HG03571 (cell line): Measurements from ENCODE around the gene TRIM22.
"Not testable (repeated sequence)": the region's sequence is repeated elsewhere in the genome, so short reads cannot be mapped to it uniquely, and the experiment has no call there.

Experiments used
- ATAC-seq: cut with Tn5 transposase; IDR thresholded peaks from one replicate; pipeline ENCODE4 v1.9.1; 2021; ENCODE audit not compliant: unreplicated experiment

The TRIM22 gene, protein sequence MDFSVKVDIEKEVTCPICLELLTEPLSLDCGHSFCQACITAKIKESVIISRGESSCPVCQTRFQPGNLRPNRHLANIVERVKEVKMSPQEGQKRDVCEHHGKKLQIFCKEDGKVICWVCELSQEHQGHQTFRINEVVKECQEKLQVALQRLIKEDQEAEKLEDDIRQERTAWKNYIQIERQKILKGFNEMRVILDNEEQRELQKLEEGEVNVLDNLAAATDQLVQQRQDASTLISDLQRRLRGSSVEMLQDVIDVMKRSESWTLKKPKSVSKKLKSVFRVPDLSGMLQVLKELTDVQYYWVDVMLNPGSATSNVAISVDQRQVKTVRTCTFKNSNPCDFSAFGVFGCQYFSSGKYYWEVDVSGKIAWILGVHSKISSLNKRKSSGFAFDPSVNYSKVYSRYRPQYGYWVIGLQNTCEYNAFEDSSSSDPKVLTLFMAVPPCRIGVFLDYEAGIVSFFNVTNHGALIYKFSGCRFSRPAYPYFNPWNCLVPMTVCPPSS

DNA sequence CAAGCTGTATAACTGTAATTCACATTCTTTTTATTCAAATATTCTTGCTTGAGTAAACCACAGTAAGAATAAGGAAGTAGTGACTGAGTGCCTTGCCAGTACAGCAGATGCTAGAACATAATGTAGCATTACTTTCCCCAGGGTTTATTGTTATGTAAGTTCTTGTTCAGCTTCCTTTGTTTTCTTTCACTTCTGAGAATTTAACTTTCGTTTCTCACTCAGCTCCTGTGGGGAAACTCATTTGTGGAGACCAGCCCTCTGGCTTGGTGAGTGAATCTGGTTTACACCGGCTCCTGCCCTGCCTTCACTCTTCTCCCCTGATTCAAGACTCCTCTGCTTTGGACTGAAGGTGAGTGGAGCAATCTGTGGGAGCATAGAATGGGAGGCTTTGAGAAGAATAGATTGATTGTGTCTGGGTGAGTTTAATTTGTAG is at the start of gene TRIM22:
TSS of gene TRIM22 (plus strand) at position 240 of the 433 bp plus-strand sequence. CDS start 6,443 bp downstream, outside the sequence.
- peak; percentile 75 for ATAC-seq

DNA sequence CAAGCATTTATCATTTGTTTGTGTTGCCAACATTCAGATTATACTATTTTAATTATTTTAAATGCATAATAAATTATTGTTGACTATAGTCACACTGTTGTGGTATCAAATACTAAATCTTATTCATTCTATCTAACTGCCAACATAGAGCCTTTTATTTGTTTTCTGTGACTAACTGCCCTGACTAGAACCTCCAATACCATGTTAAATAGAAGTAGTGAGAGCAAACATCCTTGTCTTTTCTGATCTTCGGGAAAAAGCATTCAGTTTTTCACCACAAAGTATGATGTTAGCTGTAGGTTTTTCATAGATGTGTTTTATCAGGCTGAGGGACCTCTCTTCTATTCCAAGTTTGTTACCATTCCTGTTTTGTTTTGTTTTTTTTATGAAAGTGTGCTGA is 49.6 kb upstream of the TRIM22 start:
- no peak for ATAC-seq

DNA sequence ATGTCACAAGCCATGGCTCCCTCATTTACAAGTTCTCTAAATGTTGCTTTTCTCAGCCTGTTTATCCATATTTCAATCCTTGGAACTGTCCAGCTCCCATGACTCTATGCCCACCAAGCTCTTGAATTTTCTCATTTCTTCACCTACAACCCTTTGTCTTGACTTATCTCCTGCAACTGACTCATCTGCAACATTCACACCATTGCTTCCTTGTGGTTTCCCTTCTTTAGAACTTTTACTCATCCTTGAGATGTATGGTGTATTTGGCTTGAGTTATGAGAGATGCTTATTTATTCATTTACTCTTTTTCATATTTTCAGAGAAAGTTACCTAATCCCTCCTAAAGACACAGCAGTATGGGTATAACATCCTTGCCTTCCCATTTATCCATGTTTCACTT is 46.0 kb upstream of the TRIM22 start:
- no peak for ATAC-seq

DNA sequence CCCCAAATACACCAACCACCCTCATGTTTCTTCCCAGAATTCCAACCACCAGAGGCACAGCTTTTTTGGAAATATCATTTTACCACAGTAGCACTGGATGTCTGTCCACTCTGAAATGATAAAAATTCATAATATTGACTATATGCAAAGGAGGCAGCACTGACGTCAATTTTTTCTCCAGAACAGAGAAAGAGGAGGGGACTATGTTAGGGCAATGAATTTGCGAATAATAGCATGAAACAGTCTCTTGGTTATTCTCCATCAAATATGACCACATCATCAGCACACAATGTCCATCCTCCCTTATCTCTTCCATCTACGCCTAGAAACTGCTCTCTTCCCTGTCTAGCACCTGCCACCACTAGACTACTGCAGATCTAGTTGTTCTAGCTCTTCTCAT is 43.5 kb upstream of the TRIM22 start:
- ATAC-seq = no peak

DNA sequence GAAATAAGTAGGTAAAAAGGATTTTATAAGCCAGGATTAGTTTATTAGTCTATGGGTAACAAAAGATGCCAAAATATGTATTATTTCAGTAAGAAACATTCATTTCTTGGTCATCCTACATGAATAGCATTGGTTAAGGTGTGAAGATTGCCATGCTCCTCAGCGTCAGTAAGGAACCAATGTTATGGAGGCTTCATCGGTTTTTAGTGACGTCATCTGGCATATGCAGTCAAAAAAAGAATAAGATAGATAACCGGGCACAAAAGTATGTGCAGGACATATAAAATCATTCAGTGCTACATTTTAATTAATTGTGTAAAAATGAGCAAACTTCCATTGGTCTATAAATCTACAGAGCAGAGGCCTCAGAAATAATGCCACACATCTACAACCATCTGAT is 34.1 kb upstream of the TRIM22 start:
- no peak for ATAC-seq

DNA sequence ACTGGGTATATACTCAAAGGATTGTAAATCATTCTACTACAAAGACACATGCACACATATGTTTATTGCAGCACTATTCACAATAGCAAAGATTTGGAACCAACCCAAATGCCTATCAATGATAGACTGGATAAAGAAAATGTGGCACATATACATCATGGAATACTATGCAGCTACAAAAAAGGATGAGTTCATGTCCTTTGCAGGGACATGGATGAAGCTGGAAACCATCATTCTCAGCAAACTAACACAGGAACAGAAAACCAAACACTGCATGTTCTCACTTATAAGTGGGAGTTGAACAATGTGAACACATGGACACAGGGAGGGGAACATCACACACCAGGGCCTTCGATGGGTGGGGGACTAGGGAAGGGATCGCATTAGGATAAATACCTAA is 32.6 kb upstream of the TRIM22 start:
- ATAC-seq = not testable (repeated sequence)

DNA sequence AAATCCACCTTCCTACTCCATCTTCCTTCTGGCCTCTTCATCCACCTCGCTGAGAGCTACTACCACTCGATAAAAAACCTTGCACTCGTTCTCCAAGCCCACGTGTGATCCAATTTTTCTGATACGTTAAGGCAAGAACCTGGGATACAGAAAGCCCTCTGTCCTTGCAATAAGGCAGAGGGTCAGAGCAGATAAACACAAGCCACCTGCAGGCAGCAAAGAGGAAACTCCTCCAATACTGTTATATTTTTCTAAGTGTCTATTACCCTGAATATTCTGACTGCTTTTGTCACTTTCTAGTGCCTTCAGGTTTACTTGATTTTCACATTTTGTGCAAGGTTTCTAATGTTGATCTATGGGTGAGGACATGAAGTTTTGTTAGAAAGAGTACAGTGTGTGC is 31.3 kb upstream of the TRIM22 start:
- no peak for ATAC-seq

DNA sequence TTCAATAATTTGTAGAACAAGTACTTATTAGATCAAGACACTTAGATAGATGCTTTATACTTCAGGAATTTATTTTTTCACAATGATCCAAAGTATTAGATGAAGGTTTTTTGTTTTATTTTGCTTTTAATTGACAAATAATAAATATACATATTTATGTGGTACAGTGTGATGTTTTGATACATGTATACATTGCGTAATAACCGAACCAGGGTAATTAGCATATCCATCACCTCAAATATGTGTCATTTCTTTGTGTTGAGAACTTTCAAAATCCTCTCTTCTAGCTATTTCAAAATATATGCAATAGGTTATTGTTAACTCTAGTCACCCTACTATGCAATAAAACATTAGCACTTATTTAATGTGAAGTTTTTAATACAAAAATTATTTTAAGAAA is 26.1 kb upstream of the TRIM22 start:
- no peak for ATAC-seq

DNA sequence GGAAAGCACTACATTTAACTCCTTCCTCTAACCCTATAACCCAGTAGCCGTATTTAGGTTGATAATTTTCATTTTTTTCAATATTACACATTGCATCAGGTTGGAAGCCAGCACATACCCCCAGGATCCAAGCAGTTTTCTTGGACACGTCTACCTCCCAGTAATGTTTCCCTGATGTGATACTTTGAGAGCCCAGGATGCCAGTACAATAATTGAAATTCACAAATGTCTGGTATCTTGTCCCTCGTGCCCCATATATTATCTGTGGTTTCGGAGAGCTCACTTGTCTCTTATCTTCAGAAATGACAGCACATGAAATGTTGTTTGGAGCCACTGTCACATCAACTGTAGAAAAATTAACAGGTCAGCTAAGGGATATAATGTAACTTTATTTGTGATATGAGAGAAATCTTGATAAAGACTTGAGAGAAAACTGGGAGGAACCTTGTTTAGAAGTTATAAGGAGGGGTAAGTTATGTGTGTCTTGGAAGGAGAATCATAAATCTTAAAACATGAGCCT is 24.5 kb upstream of the TRIM22 start:
- ATAC-seq = no peak

DNA sequence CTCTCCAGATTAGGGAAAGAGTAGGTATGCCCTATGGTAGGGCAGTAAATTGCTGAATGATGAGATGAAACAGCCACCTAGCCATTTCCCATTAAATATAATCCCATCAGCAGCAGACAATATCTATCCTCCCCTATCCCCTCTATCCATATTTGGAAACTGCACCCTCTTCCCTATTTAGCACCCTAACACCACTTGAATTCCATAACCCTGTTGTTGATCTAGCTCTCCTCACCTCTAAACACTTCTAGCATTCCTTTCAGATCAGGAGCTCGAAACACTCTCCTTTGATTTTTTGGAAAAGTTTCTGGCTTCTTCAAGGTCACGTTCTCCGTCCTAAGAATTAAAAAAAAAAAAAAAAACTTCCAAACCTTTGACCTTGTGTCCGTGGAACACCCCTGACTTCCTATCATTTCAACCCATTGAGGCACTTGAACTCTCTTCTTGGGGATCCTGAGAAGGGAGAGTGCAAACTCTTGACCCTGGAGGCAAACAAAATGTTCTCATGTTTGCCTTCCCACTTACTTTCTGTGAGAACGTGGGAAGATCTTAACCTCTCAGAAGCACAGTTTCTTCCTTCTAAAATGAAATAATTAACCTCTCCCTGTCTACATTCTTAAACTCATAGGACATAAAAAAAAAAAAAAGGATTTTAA is 23.7 kb upstream of the TRIM22 start:
- ATAC-seq = no peak

DNA sequence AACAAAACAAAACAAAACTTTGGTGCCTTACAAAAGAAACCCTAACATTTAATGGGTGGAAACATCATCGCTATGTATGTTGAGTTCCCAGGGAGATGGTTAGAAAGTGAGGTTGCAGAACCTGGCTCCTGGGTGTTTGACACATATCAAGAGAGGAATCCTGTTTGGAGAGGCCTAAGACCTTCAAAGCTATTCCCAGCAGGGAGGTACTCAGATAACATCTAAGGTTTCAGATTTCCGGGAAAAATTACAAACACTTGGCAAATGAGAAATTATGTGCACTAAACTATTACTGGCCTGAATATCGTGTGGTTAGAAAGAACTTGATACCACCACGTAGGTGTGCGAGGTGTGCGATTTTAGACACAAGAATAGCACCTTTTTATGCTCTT is 23.2 kb upstream of the TRIM22 start:
- no peak for ATAC-seq

DNA sequence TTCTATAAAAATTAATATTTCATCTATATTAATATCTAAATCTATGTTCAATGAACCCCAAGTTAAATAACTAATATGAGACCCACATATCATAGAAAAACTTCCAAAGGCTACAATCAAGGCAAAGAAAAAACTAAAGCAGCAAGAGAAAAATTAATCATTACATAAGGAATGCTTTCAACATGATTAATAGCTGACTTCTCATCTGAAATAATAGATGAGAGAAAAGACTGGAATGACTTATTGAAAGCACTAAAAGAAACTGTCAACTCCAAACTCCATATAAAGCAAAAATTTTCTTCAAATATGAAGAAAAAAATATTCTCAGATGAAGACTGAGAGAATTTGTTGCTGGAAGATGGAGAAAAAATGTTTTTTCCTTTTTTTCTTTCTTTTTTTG is 17.8 kb upstream of the TRIM22 start:
- ATAC-seq = no peak

DNA sequence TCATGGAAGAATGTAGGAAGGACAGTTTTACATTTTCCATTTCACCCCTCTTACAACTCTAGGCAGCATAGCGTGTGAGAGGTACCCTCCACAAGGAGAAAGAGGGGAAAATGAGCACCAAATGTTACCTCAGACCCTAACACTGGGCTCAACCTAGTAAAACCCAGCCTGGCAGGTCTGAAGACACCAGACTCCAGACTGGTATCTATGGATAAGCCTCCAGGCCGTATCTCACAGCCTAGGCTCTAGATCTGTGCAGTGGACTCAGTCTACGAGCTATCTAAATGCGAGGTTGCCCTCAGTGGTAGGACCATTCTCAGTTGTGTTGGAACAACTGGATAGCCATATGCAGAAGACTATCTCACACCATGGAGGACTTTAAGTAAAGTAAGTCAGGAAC is 15.2 kb upstream of the TRIM22 start:
- ATAC-seq = no peak

DNA sequence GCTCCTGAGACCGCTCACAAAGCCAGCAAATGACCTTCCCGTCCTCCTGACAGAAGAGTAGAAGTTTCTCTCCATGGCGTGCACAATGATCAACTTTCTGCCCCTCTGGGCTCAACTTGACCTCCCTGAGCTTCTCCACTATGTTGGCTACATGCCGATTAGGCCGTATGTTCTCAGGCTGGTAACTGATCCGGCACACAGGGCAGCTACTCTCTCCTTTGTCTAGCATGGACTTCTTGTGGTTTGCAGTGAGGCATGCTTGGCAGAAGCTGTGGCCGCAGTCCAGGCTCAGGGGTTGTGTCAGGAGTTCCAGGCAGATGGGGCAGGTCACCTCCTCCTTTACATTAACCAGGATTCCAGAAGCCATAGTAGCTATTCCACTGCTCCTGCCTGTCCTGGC is 9.8 kb upstream of the TRIM22 start:
- no peak for ATAC-seq

DNA sequence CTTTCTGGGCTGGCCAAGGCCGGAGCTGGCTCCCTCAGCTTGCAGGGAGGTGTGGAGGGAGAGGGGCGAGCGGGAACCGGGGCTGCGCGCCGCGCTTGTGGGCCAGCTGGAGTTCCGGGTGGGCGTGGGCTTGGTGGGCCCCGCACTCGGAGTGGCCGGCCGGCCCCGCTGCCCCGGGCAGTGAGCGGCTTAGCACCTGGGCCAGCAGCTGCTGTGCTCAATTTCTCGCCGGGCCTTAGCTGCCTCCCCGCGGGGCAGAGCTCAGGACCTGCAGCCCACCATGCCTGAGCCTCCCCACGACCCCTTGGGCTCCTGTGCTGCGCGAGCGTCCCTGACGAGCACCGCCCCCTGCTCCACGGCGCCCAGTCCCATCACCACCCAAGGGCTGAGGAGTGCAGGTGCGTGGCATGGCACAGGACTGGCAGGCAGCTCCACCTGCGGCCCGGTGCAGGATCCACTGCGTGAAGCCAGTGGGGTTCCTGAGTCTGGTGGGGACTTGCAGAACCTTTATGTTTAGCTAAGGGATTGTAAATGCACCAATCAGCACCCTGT is 6.6 kb upstream of the TRIM22 start:
- ATAC-seq = not testable (repeated sequence)

DNA sequence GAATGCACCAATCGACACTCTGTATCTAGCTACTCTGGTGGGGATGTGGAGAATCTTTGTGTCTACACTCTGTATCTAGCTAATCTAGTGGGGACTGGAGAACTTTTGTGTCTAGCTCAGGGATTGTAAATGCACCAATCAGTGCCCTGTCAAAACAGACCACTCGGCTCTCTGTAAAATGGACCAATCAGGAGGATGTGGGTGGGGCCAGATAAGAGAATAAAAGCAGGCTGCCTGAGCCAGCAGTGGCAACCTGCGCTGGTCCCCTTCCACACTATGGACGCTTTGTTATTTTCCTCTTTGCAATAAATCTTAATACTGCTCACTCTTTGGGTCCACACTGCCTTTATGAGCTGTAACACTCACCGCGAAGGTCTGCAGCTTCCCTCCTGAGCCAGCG is 6.0 kb upstream of the TRIM22 start:
- not testable (repeated sequence) for ATAC-seq

DNA sequence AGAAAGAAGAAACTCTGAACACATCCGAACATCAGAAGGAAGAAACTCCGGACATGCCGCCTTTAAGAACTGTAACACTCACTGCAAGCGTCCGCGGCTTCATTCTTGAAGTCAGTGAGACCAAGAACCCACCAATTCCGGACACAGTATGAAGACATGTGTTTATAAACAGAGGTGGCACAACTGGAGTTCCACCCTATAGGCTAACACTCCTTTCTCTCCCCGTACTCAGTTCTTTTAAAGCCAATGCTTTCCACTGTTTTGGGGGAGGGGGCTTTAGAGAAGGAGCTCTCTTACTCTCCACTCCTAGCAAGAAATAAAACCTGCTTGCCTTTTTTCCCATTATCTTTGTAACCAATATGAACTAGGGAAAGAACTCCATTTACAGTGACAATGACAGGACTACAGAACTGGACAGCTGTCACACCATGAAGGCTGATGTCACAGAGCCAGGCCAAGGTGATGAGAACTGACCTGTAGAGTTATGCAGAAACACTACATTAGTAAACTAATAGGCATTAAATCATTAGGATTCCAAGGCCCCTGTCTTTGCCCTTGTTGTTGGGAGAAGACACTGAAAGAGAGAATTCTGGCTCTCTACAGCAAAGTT is 5.4 kb upstream of the TRIM22 start:
- no peak for ATAC-seq

DNA sequence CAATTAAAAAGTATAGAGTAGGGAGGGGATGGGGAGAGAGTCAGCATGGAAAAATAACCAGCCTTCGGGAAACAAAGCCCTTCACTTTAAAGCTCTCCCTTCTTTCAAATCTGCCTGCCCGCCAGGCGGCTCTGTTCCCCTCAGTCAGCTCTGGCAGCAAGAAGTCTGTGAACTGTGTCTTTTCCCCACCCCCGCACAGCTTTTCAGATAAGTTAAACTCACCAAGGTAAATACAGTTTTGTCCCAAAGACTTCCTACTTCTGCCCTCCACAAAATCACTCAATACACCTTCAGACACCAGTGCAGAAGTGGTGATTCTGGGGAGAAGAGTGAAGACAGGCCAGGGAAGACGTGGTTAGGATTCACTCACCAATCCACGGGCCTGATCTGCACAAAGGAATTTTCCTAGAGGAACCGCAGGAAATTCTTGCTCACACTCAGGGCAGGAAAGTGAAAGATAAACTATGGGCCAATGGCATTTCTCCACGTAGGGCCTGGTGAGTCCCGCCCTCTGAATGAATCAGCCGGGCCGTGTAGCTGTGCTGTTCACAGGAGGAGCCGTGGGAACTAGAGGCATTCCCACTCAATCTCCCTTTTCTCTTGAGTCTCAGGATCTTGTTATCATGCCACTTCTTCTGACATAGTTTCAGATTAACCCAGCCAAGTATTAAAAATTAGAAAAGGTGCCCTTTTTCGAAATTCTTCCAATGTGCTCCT is 4.8 kb upstream of the TRIM22 start, which contains the start of gene TRIM5:
TSS of gene TRIM5 (minus strand) at position 429 of the 717 bp plus-strand sequence. CDS start 4,897 bp downstream, outside the sequence.
- ATAC-seq = peak; percentile 77

DNA sequence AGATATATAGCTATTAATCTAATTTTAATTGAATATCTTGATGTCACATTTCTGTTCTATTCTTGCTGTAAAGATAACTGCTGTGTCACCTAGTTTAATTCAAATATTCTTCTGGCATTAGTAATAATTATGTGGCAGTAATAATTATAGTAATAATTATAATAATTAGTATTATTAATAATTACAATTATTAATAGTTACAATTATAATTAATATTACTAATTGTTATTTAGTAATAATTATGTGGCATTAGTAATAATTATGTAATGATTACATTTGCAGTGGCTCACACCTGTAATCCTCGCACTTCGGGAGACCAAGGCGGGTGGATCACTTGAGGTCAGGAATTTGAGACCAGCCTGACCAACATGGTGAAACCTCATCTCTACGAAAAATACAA is 3.2 kb upstream of the TRIM22 start:
- no peak for ATAC-seq

DNA sequence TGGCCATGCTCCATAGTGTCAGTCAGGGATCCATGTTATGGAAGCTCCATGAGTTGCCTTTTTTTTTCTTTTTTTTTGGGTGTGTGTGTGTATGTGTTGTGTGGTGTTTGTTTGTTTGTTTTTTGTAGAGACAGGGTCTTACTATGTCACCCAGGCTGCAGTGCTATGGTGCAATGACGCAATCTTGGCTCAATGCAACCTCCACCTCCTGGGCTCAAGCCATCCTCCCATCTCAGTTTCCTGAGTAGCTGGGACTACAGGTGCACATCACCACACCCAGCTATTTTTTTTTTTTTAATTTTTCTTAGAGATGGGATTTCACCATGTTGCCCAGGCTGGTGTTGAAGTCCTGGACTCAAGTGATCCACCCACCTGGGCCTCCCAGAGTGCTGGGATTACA is 1.1 kb upstream of the TRIM22 start:
- no peak for ATAC-seq

DNA sequence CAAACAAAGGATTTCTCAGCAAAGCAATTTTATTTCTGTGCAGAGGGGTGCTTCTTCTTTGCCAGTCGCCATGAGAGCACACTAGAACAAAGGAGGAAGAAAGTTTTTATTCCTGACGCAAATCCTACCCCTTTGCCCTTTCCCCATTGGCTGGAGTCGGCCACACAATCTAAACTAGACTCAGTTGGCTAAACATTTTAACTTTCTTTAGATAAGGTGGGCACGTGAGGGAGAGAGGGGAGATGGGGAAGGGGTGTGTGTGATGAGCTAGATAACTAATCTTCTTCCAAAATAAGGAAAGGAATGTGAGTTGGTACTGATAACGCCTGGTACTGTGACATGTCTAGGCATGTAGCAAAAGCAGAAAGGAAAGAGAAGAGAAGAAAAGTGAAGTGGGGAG is 626 bp downstream of the TRIM22 start:
- no peak for ATAC-seq
